ENCODE results near the gene OAS3.
"Not testable (repeated sequence)": the region's sequence is repeated elsewhere in the genome, so short reads cannot be mapped to it uniquely, and the experiment has no call there.

OAS3 gene

DNA sequence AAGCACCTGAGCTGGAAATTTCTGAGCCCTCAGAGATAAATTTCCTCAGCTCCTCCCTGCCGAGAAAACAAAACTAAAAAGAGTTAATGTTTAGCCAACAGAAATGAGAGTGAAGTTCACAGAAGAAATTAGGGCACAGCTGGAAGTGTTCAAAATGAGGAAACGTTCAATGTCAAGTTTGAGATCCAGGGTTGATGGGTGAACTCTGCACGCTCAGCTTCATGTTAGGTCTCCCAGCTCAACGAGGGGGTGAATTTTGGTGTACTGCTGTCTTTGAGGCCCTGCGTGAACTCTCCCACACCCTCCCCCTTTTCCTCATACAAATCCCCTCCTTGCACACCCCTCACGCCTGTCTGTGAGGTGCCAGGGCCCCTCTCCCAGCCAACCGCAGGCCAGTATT lies 13.3 kb upstream of the OAS3 start:
- DNase-seq (ENCODE audit: low read depth): no peak

DNA sequence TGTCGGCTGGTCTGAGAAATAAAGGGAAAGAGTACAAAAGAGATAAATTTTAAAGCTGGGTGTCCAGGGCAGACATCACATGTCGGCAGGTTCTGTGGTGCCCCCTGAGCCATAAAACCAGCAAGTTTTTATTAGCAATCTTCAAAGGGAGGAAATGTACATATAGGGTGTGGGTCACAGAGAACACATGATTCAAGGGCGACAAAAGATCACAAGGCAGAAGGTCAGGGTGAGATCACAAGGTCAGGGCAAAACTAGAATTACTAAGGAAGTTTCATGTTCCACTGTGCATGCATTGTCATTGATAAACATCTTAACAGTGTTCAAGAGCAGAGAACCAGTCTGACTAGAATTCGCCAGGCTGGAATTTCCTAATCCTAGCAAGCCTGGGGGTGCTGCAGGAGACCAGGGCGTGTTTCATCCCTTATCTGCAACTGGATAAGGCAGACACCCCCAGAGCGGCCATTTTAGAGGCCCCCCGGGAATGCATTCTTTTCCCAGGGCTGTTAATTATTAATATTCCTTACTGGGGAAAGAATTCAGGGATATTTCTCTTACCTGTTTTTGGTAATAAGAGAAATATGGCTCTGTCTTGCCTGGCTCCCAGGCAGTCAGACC lies 11.7 kb upstream of the OAS3 start:
- not testable (repeated sequence) for DNase-seq (ENCODE audit: low read depth)

DNA sequence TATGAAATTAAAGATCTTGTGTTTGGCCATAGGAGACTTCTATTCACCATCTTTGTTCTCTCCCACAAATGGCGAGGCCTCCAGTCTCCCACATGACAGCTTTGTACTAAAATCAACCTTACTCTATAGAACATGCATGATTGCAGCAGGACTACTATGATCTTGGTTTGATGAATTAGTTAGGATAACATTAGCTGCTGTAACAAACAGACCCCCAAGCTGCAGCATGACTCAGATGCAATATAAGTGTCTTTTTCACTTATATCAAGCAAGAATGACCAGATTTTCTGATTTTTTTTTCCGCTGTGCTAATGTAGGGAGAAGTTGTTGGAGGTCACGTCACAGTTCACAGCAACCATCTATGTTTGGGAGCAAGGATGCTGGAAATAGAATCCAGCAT lies 10.8 kb upstream of the OAS3 start:
- no peak for DNase-seq (ENCODE audit: low read depth)

DNA sequence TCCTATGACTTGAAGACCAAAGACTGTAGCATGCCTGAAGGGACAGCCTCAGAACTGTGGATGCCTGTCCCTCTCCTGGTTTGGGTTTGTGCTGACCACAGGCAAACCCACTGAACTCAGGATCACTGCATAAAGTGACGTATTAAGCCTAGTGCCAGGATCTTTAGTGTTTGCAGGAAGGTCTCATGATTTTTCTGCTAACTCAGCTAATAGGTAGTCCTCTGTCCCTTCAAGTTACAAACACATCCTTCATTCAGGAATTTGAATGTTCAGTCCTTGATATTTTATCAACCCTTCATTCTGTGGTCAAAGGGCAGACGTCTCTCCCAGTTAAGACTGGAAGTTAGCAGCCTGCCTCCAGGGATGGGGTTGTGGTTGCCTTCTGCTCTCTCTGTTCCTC lies 10.3 kb upstream of the OAS3 start:
- no peak for DNase-seq (ENCODE audit: low read depth)

DNA sequence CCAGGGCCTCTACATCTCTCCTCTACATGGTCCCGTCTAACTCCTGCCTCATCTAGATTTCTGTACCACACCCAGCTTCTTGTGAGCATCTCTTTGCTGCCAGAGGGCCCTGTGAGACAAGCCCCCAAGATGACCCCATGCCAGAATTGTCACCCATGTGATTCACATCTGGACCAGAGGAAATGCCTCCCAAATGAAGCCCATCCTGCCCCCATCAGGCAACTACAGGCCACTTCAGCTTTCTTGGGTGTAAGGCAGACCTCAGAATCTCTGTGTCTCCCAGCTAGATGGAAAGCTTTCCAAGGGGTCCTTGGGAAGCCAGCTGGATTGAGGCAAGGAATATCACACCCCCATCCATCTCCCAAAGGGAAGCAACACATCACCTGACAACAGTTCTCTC lies 9.3 kb upstream of the OAS3 start:
- no peak for DNase-seq (ENCODE audit: low read depth)

DNA sequence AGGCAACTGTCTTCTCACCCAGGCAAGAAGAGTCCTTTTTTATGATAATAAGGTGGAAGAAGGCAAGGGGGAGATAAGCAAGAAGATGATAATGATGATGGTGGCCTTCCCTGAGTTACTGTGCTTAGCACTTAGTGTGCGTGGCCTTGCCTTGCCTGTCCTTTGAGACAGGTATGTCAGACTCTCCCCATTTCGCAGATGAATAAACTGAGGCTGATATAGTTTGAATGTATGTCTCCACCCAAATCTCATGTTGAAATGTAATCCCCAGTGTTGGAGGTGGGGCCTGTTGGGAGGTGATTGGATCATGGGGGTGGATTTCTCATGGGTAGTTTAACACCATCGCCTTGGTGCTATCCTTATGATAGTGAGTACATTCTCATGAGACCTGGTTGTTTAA lies 8.6 kb upstream of the OAS3 start:
- DNase-seq (ENCODE audit: low read depth): no peak

DNA sequence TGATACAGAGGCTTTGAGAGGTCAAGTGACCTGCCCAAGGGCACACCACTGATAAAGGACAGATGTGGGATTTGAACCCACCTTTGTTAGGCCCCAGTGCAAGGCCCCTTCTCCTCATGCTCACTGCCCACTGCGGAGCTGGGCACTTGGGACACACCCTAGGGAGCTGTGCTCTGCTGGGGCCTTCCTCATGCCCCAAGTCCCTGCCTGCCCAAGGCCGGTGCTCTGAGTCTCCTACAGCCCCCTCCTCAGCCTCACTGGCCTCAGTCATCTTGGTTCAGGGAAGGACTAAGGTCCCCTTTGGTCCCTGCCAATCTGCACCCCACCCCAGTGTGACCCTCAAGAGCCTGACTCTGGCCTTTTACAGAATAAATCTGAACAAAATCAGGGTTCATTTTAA lies 7.9 kb upstream of the OAS3 start:
- DNase-seq (ENCODE audit: low read depth): no peak

DNA sequence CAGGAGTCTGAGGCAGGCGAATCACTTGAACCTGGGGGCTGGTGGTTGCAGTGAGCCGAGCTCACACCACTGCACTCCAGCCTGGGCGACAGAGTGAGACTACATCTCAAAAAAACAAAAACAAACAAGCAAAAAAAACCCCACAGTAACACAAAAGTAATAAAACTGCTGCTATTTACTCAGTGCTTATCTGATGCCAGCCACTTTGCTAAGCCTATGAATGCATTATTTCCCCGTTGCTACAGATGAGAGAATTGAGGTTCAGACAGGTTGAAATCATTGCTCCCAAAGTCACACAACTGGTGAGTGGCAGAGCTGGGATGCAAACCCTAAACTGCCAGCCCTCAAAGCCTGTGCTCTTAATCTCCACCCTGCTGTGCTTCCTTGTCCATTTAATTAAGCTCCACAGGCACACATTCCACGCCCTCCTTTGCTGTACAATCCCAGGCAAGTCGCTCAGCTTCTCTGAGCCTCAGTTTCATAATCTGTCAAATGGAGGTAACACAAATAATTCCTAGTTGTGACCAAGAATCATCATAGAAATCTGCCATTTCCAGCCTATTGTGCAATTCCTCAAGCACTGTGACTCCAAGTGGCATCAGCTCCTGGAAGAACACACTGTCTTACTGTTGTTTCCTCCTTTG lies 5.7 kb upstream of the OAS3 start:
- no peak for DNase-seq (ENCODE audit: low read depth)

DNA sequence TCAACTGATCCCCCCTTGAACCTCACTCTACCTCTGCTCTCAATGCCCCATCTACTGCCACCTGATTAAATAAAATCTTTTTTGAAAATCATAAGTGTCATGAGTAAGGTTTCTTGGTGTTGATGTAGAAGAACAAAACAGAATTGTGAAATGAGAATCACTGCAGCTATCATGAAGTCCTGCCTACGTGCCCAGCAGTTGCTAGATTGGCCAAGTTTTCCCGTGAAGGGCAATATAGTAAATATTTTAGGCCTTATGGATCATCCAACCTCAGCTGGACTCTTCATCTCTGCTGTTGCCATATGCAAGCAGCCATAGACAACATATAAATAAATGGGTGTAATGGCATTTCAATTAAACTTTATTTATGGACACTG lies 5.2 kb upstream of the OAS3 start:
- no peak for DNase-seq (ENCODE audit: low read depth)

DNA sequence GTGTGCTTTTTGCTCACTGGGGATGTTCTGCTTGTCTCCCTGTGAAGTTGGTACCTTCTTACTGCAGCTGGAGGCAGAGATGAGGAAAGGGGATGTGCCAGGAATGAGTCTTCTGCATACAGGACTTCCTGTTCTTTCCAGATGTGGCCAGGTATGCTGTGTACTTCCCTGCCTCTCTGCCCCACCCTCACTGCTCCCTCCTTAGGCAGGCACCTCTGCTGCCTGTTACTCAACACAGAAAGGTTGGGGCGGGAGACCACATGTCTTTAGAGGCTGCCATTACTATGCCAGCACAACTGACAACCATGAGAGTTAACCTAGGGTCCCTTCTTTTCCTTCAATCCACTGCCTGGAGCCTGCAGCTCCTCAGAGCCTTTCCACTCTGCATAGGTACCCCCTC lies 2.0 kb upstream of the OAS3 start:
- DNase-seq (ENCODE audit: low read depth): no peak

DNA sequence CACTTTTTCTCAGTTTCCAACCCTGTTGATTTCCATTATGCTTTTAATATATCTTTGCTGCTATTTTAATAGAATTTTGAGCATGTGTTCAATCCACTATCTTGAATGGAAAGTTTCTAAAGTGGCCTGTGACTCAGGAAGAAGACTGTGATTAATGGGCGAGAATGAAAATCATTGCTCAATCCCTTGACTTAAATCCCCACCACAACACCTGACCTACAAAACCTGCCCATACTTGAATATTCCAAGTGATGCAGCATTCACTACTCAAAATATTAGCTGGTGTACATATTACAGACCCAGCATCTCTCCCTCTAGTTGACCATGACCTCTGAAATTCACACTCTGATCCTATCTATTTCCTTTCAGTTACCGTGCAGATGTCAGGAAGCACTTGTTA lies 1.3 kb upstream of the OAS3 start:
- no peak for DNase-seq (ENCODE audit: low read depth)

DNA sequence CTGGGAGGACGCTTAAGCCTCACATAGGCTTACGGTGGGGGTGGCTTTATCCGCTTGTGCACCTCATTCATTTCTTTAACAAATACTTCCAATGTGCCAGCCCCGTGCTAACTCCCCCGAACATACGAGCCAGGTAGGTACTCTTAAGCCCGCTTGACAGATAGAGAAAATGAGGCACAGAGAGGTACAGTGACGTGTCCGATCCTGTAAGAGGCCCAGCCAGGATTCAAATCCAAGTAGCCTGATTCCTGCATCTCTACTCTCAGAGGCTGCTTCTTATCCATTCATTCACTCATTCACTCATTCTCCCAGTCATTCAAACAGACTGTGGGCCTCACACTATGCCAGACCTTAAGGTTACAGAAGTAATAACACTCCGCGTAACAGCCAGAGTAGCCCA lies 477 bp downstream of the OAS3 start:
- no peak for DNase-seq (ENCODE audit: low read depth)

DNA sequence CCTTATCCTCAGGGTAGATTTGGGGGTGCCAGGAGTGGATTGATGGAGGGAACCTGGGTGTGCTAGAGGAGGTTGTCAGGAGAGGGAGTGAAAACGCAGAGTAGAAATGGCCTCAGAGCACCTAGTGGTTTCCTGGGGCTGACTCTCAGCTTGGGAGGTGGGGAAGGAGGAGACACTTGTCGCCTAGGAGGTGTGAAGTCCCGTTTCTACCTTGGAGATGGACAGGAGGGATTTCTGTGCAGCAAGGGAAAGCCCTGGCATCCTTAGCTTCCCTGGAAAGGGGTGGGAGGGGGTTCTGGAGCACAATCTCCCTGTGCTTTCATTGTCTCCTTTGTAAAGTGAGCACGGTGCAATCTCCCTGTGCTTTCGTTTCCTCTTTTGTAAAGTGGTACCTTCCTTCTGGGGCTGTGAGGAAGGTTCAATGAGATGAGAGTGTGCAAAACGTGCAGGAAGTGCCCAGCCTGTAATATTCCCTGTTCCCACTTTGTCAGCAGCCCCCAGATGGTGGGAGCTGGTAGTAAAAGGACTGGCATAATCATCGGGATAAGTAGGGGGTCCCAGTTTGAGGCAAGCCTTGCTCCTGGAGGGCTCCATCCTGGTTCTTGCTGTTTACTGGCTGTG lies 1.6 kb downstream of the OAS3 start:
- DNase-seq (ENCODE audit: low read depth): no peak

DNA sequence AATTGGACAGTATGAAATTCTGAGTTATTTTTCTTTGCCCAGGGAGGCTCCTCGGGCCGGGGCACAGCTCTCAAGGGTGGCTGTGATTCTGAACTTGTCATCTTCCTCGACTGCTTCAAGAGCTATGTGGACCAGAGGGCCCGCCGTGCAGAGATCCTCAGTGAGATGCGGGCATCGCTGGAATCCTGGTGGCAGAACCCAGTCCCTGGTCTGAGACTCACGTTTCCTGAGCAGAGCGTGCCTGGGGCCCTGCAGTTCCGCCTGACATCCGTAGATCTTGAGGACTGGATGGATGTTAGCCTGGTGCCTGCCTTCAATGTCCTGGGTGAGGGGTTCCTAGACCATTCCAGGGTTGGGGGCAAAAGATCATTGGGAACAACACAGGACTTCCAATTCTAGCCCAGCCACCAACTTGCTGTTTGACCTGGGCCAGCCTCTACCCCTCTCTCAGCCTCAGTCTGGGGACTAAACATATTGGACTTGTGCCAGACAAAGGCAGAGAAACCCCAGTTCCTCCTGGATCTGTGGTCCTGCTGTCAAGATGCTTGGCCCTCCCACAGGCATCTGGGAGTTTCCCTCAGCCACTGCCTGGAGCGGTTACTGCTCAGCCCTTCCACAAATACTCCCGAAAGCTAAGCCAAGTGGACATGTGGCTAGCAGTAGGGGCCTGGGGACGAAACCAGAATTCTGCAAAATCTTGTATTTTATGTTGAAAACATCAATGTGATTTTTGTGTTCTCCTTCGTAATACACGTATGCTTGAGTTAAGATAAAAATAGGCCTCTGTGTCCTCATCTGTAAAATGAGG lies 3.5 kb downstream of the OAS3 start:
- DNase-seq (ENCODE audit: low read depth): no peak

DNA sequence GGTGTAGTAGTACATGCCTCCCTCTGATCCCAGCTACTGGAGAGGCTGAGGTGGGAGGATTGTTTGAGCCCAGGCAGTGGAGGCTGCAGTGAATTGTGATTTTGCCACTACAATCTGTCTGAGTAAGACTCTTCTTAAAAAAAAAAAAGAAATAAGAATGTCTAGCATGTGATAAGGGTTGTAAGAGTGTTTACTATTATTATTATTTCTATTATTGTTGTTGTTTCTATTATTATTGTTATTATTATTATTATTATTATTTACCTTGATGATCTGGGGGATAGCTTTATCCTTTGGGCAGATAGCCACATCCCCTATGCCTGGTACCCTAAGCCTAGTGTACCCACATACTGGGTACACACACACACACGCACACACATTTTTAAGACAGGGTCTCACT lies 4.3 kb downstream of the OAS3 start:
- DNase-seq (ENCODE audit: low read depth): no peak

DNA sequence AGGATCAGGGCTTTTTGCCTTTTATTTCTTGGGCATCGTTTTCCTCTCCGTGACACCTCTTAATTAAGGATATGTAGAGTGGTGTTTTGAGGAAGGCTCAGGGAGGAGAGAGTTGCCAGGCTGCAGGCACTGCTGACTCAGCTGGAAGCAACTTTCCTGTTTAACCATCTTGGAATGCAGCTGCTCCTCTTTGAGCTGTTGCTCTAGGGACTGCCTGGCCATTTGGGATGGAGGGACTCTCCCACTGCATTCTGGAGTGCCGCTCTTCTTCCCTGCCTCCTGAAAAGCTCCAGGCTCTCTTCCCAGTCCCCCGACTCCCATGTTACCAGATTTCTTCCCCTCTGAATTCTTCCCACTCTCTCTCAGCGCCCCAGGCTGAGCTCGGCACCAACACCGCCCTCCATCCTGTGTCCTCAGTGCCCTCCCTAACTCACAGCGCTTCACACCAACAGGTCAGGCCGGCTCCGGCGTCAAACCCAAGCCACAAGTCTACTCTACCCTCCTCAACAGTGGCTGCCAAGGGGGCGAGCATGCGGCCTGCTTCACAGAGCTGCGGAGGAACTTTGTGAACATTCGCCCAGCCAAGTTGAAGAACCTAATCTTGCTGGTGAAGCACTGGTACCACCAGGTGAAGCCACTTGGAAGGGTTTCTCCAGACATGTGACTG lies 5.9 kb downstream of the OAS3 start:
- DNase-seq (ENCODE audit: low read depth): no peak

DNA sequence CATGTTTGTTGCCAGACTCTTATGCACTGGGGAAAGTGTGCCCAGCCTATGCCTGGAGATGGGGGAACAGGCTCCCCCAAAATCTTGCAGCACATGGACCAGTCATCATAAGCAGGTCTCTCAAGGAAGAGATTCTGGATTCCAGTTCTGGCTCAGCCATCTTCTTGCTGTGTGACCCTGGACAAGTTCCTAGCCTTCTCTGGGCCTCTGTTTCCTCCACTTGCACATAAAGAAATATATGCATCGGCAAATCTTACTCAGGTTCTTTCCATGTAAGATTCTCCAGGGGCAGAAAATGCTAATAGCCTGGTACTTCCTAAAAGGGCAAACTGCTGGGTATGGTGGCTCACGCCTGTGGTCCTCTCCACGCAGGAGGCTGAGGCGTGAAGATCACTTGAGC lies 7.2 kb downstream of the OAS3 start:
- DNase-seq (ENCODE audit: low read depth): no peak

DNA sequence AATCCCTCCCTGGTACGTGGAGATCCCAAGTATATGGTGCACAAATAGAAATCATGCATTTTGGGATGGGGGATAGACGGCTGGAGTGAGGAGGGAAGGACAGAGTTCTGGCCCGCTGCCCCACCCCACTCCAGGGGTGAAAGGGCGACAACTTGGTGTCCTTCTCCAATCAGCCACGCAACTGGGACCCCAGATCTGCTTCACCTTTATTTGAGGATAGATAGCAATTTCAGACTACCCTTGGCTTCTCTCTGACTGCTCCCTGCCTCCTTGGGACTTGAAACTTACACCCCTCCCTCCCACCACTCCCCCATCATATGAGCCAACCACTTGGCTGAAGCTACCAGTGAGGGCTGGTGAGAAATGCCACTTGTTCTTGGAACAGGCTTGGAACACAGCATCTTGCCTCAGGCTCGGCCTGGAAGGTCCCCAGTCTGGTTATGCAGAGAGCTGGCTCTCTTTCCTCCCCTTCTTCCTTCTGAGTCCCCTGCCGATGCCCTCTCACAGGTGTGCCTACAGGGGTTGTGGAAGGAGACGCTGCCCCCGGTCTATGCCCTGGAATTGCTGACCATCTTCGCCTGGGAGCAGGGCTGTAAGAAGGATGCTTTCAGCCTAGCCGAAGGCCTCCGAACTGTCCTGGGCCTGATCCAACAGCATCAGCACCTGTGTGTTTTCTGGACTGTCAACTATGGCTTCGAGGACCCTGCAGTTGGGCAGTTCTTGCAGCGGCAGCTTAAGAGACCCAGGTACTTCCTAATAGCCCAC lies 8.1 kb downstream of the OAS3 start:
- DNase-seq (ENCODE audit: low read depth): no peak

DNA sequence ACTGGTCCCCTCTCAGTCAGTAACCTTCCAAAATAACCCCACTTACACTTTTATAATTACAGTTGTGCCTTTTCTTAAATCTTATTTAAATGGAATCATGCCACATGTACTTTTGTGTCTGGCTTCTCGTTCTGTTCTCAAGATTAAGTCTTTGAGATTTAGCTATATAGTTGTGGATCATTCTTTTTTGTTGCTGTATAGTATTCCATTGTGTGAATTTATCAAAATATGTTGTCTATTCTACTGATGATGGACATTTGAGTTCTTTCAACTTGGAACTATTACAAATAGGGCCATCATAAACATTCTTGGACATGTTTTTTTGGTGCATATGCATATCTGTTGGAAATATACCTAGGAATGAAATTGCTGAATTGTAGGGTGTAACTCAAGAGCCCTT lies 9.0 kb downstream of the OAS3 start:
- DNase-seq (ENCODE audit: low read depth): no peak

DNA sequence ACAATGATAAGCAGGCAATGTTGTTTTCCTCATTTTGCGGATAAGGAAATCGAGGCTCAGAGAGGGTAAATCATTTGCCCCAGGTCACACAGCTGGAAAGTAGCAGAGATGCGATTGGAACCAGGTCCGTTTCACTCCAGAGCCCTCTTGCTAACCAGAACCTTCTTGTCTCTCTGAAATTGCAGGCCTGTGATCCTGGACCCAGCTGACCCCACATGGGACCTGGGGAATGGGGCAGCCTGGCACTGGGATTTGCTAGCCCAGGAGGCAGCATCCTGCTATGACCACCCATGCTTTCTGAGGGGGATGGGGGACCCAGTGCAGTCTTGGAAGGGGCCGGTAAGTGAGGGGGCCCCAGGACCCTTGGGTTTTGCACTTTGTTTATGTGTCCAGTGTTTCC lies 9.5 kb downstream of the OAS3 start:
- no peak for DNase-seq (ENCODE audit: low read depth)

DNA sequence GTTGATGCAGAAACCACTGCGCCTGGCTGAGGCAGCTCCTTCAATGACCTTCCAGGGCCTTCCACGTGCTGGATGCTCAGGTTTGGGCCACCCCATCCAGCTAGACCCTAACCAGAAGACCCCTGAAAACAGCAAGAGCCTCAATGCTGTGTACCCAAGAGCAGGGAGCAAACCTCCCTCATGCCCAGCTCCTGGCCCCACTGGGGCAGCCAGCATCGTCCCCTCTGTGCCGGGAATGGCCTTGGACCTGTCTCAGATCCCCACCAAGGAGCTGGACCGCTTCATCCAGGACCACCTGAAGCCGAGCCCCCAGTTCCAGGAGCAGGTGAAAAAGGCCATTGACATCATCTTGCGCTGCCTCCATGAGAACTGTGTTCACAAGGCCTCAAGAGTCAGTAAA lies 10.5 kb downstream of the OAS3 start:
- DNase-seq (ENCODE audit: low read depth): no peak

DNA sequence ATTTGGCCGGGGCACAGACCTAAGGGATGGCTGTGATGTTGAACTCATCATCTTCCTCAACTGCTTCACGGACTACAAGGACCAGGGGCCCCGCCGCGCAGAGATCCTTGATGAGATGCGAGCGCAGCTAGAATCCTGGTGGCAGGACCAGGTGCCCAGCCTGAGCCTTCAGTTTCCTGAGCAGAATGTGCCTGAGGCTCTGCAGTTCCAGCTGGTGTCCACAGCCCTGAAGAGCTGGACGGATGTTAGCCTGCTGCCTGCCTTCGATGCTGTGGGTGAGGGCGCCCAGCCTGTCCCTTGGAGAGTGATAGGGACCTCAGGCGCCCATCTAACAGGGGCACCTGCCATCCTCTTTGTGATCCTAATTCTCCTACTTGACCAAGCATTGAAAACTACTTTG lies 12.4 kb downstream of the OAS3 start:
- no peak for DNase-seq (ENCODE audit: low read depth)

Measured in fibroblast of gingiva (primary cell).